GM21447 (cell line): Measurements from ENCODE around the gene GARIN5B.

Experiments used
- ATAC-seq: cut with Tn5 transposase; IDR thresholded peaks from one replicate; pipeline ENCODE4 v1.9.1; 2021; ENCODE audit not compliant: unreplicated experiment

The GARIN5B gene

DNA sequence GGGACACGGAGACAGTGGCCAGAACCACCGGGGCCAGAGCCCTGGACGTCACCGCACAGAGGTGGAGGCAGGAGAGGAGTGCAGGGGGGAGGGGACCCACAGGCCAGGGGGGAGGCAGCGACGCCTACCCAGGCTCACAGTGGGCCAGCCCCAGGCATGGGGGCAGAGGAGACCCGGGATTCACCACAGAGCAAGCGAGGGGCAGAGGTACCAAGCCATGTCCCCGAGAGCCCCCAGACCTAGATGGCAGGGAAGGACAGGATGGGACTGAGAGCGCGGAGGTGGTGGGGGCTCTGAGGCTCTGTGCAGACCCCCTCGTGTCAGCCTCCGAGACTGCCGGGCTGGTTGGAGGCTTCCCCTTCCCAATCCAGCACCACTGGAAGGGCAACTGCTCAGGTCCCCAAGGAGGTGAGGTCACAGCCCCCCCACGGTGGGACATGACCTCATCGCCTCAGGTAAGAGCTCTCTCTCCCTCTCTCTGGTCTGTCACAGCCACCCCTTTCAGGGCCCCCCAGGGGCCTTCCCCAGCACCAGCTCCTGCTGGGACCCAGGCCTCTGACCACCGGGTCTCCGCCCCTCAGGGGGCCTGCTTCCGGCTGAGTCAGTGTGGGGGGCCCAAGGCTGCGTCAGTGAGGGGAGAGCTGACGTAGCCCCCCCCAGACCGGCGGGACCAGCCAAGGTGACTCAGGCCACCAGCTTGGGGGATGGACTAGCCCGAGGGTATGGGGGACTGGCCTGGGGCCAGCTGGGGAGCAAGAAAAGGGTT lies 9.4 kb upstream of the GARIN5B start:
- no peak for ATAC-seq

DNA sequence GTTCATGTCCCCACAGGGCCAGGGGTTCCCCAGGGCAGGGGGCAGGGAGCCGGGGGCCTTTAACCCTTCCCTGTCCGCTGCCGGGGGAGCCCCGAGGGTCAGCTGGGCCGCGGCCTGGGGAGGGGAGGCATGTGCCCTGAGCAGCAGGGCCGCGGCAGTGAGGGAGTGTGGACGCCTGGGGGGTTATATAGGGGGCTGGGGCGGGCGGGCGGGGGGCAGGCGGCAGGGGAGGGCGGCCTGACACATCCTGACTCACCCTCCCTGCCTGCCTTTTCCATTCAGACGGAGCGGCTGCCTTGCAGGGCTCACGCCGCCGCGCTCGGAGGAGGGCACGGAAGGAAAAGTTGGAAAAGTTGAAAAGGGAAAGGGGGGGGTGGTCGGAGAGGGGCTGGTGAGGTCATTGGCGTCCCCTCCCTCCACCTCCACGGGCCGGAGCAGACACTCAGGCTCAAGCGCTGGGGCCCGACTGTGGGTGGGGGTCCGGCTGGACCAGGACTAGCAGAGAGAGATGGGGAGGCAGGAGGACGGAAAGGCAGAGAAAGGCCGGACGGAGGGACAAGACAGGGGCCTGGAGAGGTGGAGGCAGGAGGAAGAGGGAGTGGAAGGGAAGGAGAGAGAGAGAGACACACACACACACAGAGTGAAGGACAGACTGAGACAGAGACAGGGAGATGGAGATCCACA lies 7.4 kb upstream of the GARIN5B start, which contains the start of gene IL11:
IL11 (minus strand) TSS at position 159 of the 684 bp plus-strand sequence; CDS start at position 6, 153 bp downstream.
- no peak for ATAC-seq

DNA sequence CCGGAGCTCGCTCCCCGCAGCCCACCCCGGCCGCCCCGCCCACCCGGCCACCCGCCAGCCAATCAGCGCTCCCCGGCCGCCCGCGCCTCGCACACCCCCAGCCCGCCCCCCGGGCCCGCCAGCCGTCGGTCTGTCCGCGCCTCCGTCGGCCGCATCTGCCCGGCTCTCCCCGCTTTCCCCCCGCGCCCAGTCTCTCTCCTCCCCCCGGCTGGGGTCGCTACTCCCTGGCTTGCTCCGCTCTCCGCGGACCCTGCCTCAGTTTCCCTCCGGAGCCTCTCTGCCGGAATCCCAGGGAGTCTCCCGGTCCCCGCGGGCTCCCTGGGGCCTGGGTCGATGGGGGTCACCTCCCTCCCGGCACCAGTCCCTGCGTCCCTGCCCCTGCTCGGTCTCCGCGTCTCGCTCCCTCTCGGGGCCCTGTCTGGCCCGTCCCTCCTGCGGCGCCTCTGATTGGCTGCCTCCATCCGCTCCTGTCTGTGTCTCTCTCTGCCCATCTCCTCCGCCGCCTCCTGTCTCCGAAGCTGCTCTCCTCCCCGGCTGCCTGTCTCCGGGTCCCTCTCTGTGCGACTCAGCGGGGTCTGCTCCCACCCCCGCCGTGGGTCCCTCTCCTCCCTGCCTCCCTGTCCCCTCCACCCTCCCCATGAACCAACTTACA lies 6.7 kb upstream of the GARIN5B start:
- ATAC-seq = no peak

DNA sequence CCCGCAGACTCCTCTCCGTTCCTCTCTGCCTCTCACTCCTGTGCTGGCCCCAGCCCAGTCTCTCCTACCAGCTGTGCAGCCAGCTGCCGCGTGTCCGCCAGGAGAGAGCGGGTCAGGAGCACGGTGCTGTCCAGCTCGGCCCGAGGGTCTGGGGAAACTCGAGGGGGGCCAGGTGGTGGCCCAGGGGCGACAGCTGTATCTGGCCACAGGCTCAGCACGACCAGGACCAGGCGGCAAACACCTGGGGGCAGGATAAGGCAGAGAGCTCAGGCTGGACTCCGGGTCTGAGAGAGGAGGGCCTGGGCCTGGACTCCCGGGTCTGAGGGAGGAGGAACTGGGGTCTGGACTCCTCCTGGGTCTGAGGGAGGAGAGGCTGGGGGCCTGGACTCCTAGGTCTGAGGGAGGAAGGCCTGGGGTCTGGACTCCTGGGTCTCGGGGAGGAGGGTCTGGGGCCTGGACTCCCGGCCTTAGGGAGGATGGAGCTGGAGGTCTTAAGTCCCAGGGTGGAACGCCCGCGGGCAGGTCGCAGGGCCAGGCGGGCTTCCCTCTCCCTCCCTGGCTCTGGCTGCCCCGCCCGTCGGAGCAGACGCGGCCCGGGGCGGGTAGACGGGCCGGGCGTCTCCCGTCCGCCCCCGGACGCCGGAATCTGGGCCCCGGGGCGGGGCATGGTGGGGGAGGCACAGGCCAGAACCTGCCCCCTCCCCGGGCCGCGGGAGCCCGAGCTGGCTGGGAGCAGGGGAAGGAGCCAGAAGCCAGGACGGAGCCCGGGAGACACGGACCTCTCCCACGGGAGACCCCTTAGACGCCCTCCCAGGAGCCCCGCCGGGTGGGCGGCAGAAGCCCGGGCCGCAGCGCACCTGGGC lies 5.9 kb upstream of the GARIN5B start:
- ATAC-seq = no peak

DNA sequence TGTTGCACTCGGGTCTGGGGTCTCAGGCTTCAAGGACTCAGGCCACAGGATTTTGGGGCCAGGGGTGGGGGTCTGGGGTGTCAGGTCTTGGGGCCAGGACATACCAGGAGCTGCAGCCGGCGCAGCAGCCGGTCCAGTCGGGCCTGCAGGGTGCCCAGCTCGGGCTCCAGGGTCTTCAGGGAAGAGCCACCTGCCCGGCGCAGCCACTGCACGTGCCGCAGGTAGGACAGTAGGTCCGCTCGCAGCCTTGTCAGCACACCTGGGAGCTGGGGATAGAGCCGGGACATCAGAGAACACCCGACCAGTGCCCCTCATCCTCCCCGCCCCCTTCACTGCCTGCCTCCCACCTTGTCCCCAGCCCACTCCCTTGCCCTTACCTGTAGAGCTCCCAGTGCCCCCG lies 5.0 kb upstream of the GARIN5B start:
- no peak for ATAC-seq

DNA sequence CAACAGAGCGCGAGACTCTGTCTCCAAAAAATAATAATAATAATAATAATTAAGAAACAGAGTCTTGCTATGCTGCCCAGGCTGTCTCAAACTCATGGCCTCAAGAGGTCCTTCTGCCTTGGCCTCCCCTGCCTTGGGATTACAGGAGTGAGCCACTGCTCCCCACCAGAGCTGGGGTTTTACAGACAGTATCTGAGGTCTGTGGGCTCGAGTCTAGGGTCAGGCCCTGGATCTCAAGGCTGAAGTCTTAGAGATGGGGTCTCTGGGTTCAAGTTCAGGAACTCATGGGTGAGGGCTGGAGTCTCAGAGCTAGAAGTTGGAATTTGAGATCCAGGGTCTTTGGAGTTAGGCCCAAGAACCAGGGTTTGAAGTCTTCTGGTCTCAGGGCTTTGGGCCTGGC lies 3.7 kb upstream of the GARIN5B start:
- ATAC-seq = no peak

DNA sequence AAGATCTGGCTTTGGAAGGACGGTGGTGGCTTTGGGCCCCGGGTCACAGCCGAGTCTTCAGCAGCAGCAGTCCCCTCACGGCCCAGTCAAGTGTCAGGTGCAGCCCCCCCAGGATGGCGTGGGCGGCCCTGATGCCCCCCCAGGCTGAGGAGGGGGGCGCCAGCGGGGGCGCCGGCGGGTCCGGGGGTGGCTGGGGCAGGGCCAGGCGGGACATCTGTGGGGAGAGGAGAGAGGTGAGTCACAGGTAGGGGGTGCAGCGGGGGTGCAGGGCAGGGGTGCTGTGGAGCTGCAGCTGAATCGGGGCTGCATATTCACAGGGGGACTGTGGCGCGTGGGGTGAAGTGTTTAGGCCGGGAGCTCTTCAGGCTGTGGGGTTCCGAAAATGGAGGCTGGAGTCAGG lies 2.9 kb upstream of the GARIN5B start:
- ATAC-seq = no peak

DNA sequence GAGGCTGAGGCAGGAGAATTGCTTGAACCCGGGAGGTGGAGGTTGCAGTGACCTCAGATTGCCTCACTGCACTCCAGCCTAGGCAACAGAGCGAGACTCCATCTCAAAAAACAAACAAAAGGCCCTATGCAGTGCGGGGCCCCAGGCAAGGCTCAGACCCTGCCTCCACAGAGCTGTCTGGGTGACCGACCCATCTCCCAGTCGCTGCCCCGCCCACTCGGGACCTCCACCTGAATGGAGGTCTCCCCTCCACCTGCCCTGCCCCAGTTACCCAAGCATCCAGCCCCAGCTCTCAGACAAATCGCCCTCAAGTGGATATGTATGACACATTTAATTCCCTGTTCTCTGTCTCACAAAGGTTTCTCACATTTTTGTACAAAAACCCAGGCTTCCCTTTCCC lies 2.2 kb upstream of the GARIN5B start:
- ATAC-seq = no peak

DNA sequence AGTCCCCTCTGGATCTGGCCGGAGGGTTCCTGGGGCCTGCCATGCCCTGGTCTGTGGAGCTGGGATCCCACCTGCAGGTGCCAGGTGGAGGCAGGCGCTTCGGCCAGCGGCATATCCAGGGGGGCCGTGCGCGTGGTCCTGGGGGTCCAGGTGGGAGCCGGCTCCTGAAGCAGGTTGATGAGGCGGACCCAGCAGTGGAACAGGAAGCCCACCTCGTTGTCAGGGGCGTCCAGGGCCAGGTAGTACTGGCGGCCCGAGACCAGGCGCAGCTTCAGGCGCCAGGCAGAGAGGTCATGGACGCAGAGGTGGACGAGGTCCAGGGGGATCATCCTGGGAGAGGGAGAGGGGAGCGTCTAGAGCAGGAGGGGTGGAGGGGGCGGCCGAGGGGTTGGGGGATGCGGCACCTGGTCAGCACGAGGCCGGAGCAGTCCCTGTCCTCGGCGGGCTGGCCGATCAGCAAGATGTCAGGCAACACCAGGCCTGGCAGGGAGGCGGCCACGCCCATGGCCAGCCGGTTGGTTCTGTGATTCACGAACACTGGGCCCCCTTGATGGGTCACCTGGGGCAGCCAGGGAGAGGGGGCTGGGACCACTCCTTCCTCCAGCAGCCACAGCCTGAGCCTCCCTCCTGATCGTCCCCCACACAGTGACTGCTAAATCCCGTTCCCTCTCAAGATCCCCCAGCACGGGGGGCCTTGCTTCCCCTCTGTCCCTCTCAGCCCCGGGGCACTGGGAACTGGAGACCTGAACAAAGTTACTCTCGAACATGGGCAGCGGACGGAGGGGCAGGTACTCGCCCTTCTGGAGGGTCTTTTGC lies 678 bp downstream of the GARIN5B start:
- no peak for ATAC-seq

DNA sequence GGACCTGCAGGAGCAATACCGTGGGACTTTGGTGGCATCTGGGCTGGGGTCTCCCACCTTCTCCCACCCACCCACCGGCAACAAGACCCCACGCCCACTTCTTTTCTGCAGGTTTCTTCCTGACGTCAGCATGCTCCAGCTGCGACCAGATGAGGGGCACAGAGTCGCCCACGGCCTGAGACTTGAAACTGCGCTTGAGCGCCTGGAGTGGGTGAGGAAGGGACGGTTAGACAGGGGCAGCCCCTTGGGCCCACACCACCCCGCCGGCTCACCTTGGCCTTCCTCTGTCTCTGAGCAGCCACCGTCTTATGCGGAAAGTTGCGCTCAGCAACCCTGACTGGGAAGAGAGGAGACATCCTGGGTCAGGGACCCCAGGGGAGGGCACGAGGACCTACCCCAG lies 2.2 kb downstream of the GARIN5B start:
- no peak for ATAC-seq

DNA sequence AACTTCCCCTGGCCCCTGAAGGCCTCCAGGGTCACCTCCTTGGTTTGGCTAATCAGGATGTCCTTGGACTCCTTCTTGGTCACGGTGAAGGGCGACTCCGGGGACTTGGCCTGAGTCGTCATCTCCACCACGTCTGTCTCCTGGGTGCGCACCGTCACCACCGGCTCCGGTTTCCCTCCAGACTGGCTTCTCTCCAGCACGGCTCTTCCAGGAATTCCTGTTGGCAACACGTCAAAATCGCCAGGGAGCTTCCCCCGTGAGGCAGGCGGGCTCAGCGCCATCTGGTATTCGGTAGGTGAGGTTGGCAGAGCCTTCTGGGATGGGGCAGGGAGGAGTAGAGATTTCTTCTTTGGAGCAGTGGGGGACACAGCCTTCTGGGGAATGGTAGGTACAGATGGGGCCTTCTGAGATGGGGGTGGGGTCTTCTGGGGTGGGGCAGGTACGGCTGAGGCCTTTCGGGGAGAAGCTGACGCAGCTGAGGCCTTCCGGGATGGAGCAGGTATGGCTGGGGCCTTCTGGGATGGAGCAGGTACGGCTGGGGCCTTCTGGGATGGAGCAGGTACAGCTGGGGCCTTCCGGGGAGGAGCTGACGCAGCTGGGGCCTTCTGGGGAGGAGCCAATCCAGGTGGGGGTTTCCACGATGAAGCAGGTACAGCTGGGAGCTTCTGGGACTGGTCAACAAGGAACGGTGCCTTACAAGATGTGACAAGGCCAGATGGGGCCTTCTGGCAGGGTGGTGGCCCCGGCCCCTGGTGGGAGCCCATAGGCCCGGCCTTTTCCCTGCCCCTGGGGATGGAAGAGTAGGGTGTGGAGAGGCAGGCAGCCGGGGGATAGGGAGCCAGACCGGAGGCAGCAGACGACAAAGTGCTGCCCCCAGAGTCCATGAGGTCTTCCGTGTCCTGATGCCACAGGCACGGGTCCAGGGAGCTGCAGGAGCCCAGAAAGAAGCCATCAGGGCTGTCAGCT lies 3.8 kb downstream of the GARIN5B start:
- ATAC-seq = no peak

DNA sequence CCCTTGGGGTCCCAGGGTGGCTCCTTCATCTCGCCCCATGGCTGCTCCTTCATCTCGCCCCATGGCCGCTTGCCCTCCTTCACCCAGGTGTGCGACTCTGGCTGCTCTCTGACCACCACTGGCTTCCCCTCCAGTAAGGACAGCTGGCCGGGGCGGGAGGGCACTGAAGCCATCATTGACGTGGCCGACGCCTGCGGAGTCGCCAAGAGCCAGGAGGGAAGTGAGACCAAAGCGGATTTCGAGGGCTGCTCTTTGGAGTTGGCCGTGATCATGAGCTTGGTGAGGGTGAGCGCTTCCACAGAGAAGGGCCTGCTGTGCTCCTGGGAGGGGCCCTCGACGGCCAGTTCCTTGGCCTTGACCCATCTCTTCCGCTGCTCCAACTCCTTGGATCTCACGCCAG lies 4.6 kb downstream of the GARIN5B start:
- no peak for ATAC-seq

DNA sequence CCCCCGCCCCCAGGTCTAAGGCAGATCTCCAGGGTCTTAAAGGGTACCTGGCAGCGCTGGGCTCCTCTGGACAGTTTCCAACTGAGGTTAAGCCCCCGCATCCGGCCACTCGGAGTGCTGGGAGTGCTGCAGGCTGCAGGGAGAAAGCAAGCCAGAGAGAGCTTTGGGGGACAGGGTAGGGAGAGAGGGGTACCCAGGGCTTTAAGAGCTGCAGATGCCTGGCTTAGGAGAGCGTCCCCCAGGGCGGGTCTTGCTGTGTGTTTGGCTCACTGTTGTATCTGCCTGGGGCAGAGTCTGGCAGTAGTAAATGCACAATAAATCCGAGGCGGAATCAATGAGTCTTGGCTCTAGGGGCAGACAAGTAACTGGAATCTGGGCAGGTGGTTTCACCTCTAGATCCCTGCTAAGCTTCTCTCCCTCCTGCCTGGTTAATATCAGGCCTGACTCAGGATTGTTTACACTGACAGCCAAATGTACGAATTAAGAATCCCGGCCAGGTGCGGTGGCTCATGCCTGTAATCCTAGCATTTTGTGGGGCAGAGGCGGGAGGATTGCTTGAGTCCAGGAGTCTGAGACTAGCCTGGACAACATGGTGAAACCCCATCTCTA lies 7.7 kb downstream of the GARIN5B start:
- ATAC-seq = no peak

DNA sequence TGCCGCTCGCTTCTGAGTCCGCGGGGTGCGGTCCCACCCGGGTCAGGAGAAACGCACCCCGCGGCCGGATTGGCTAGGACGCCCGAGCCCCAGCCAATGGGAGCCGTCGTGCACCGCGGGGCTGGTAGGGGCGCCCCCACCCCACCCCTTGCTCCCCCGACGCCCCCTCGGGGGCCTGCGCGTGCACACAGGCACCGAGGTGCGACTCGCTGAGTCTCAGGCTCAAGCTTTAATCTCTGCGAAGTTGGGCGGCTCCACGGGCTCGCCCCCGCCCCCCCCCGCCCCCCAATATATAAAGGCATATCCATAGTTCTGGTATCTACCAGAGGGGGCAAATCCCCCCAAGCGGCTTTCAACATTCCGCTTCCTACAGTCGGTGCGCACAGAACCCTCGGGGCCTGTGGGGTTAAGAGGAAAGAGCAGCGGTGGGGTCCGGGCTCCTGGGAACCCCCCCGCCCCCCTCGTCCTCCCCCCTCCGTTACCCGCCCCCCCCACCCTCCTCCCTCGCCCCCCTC lies 8.3 kb downstream of the GARIN5B start, which contains the start of gene COX6B2:
COX6B2 (minus strand) TSS at position 22 of the 515 bp plus-strand sequence. CDS start 198 bp downstream, outside the sequence.
- ATAC-seq = no peak

DNA sequence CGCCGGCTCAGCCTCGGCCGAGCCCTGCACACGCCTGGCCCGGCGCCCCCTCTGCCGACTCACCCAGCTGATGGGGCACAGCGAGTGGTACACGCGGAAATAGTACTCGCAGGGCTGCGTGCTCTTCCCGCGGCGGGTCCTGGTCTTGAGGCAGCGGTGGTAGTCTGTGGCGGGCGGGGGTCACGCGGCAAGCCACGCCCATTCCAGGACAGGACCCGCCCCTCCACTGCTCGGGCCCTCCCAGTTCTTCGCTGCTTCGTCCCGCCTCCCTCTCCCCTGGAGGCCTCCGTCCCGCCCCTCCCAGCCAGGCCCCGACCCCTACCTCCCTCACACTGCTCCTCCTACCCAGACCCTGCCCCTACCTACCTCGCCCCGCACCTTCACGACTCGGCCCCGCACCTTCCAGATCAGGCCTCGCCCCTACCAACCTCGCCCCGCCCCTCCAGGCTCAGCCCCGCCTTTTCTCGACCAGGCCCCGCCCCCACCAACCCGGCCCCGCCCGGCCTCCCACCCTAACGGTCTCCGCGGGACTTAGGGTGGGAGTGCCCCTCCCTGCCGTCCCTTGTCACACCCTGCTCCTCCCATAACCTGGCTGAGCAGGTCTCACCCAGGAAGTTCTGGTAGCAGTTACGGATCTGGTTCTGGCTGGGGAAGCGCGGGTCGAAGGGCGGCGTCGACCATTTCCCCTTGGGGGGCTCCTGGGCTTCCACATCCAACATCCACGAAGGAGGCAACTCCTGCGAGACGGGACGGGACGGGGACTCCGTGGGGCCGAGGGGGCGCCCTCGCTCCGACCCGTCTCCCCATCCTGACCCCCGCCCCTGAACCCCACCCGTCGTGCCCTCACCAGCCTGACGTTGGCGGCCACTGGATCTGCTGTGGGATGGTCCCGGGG lies 9.0 kb downstream of the GARIN5B start:
- ATAC-seq = no peak

DNA sequence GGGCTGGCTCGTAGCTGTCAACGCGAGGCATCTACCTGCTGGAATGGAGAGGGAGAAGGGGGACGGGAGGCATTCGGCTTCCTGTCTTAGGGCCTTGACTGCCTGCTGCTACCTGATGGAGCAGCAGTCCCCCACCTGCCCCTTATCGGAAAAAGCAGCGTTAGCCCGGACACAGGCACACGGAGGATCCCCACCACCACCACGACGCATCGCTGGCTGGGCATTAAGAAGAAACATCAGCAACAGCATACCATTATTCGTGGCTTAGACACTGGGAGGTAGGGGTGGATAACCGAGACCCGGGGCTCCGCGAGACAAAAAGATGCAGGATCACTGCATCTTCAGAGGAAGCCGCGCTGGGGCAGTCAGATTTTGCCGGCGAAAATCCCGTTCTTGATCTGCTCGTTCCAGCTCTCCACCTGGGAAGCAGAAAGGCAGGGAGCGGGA lies 9.7 kb downstream of the GARIN5B start:
- ATAC-seq = no peak

DNA sequence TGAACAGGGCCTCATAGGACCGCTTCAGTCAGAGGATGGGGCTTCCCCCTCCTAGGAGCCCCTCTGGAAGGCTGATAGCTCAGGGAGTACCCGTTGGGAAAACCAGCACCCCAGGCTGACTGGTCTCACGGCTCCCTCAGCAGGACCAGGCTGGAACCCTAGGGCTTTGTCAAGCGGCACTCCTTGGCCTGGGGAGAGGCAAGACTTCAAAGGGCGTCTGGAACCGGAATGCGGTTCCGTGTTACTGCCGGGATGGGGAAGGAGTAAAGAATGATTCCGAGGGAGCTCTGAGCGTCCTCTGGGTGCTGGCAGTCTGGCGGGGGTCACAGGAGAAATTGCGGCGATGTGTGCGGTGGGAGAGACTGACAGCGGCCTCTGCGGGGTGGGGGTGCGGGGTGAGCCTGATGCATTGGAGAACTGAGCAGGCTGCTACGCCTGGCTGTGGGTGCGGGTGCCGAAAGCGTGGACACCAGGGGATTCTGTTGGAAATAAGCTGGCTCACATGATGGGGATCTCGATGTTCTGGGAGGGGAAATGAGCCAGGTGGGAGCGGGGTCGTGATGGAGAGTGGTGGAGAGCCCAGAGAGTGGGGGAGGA lies 10.4 kb downstream of the GARIN5B start:
- no peak for ATAC-seq
